ENCODE data around the gene TMEM86A. TPM values are rescaled to one million over a fixed set of nuclear protein-coding genes. Genes with fewer than 3 reads are reported as not detected.
A peak's percentile ranks its signal among the peaks of the same experiment; 100 is the strongest.
"Not testable (repeated sequence)": the region's sequence is repeated elsewhere in the genome, so short reads cannot be mapped to it uniquely, and the experiment has no call there.

Gene TMEM86A
- total RNA-seq, 1 experiment from 2014 or later: 0.09 TPM

DNA sequence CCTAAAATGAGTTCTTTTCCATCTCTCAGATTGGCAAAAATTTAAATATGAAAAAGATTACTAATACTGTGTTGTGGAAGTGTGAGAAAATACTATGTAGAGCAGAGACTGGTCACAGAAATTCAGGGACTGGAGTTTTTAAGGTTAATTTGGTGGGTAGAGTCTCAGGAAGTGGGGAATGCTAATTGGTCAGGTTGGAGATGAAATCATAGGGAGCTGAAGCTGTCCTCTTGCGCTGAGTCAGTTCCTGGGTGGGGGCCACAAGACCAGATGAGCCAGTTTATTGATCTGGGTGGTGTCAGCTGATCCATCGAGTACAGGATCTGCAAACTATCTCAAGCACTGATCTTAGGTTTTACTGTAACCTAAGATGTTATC, 29.4 kb upstream of the TMEM86A start:
- CTCF ChIA-PET: no interaction called here
- TF ChIP-seq EZH2 (IDR thresholded peaks at IDR 0.05; ENCODE audit: borderline replicate concordance, low read depth, low read length, poor library complexity, severe bottlenecking): no peak
- TF ChIP-seq CTCF (conservative IDR thresholded peaks at IDR 0.05; ENCODE audit: low read depth, low read length): no peak
- no peaks in the 10 kb centered on the region for H3K9me3 ChIP-seq (ENCODE audit: low read depth, low read length, poor library complexity, severe bottlenecking)
- H3K27ac ChIP-seq (ENCODE audit: low read depth, low read length, poor library complexity, severe bottlenecking): no peak overlapping the region
- BruUV-seq (replicated peaks): no TSS peak
- no peak for DNase-seq (ENCODE audit: low spot score)
- H3K36me3 ChIP-seq (ENCODE audit: insufficient read depth, low read length, poor library complexity, severe bottlenecking): no peaks in the 10 kb centered on the region
- POLR2A ChIA-PET (ENCODE audit: low non-redundant PET): no interaction called here
- intact Hi-C loops (cut with micrococcal nuclease; ENCODE audit: unreplicated experiment): no loop called here
- no peaks in the 10 kb centered on the region for H3K27me3 ChIP-seq (replicated peaks; ENCODE audit: insufficient read depth, low read depth, low read length, poor library complexity)
- H3K4me1 ChIP-seq (ENCODE audit: insufficient read depth, low read length, poor library complexity, severe bottlenecking): no peaks in the 10 kb centered on the region
- no peak overlapping the region for H3K4me3 ChIP-seq (ENCODE audit: low read depth, low read length, poor library complexity, severe bottlenecking)

DNA sequence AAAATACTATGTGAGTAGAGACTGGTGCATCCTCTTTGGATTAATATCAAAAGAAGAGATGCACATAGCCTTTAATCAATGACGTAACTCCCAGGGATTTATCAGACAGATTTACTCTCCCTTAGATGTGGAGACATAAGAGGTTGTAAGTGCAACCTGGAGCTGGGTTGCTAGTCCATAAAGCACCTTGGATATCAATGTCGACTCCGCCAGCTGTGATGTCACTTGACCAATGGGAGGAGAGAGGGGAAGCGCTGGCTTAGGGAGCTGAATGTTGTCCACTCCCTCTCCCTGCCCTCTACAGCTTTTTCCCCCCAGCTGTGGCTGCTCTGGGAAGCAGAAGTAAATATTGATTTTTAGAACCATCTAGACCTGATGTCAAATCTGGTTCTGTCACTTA, 28.9 kb upstream of the TMEM86A start:
- Histone ChIP-seq H3K4me1 (ENCODE audit: insufficient read depth, low read length, poor library complexity, severe bottlenecking) (no peaks in the 10 kb centered on the region), H3K27ac (ENCODE audit: low read depth, low read length, poor library complexity, severe bottlenecking) (no peak overlapping the region), H3K27me3 (replicated peaks; ENCODE audit: insufficient read depth, low read depth, low read length, poor library complexity) (no peaks in the 10 kb centered on the region), H3K9me3 (ENCODE audit: low read depth, low read length, poor library complexity, severe bottlenecking) (no peaks in the 10 kb centered on the region), H3K36me3 (ENCODE audit: insufficient read depth, low read length, poor library complexity, severe bottlenecking) (no peaks in the 10 kb centered on the region), H3K4me3 (ENCODE audit: low read depth, low read length, poor library complexity, severe bottlenecking) (no peak overlapping the region)
- ChIA-PET CTCF (no interaction called here), POLR2A (ENCODE audit: low non-redundant PET) (no interaction called here)
- DNase-seq (ENCODE audit: low spot score): no peak
- no TSS peak for BruUV-seq (replicated peaks)
- intact Hi-C loops (cut with micrococcal nuclease; ENCODE audit: unreplicated experiment): no loop called here
- TF ChIP-seq CTCF (conservative IDR thresholded peaks at IDR 0.05; ENCODE audit: low read depth, low read length) (no peak), EZH2 (IDR thresholded peaks at IDR 0.05; ENCODE audit: borderline replicate concordance, low read depth, low read length, poor library complexity, severe bottlenecking) (no peak)

GRCh38 chr11:18671246-18671645, 27.3 kb upstream of the TMEM86A start:
- ChIA-PET POLR2A (ENCODE audit: low non-redundant PET) (no interaction called here), CTCF (no interaction called here)
- no TSS peak for BruUV-seq (replicated peaks)
- DNase-seq (ENCODE audit: low spot score): no peak
- Histone ChIP-seq H3K4me3 (ENCODE audit: low read depth, low read length, poor library complexity, severe bottlenecking) (no peak overlapping the region), H3K4me1 (ENCODE audit: insufficient read depth, low read length, poor library complexity, severe bottlenecking) (no peaks in the 10 kb centered on the region), H3K27me3 (replicated peaks; ENCODE audit: insufficient read depth, low read depth, low read length, poor library complexity) (no peaks in the 10 kb centered on the region), H3K27ac (ENCODE audit: low read depth, low read length, poor library complexity, severe bottlenecking) (no peak overlapping the region), H3K36me3 (ENCODE audit: insufficient read depth, low read length, poor library complexity, severe bottlenecking) (no peaks in the 10 kb centered on the region), H3K9me3 (ENCODE audit: low read depth, low read length, poor library complexity, severe bottlenecking) (no peaks in the 10 kb centered on the region)
- intact Hi-C loops (cut with micrococcal nuclease; ENCODE audit: unreplicated experiment): no loop called here
- TF ChIP-seq CTCF (conservative IDR thresholded peaks at IDR 0.05; ENCODE audit: low read depth, low read length) (no peak), EZH2 (IDR thresholded peaks at IDR 0.05; ENCODE audit: borderline replicate concordance, low read depth, low read length, poor library complexity, severe bottlenecking) (no peak)

GRCh38 chr11:18672209-18672608, 26.4 kb upstream of the TMEM86A start:
- BruUV-seq (replicated peaks); intact Hi-C loops (cut with micrococcal nuclease; ENCODE audit: unreplicated experiment); H3K4me3 ChIP-seq (ENCODE audit: low read depth, low read length, poor library complexity, severe bottlenecking); H3K9me3 ChIP-seq (ENCODE audit: low read depth, low read length, poor library complexity, severe bottlenecking); H3K4me1 ChIP-seq (ENCODE audit: insufficient read depth, low read length, poor library complexity, severe bottlenecking); H3K27ac ChIP-seq (ENCODE audit: low read depth, low read length, poor library complexity, severe bottlenecking); H3K27me3 ChIP-seq (replicated peaks; ENCODE audit: insufficient read depth, low read depth, low read length, poor library complexity); POLR2A ChIA-PET (ENCODE audit: low non-redundant PET); H3K36me3 ChIP-seq (ENCODE audit: insufficient read depth, low read length, poor library complexity, severe bottlenecking): not testable (repeated sequence)
- CTCF ChIA-PET: interaction anchor here (0.9 kb wide), 1 partner anchor 50 kb away, joined by 3 read pairs; no protein-coding TSS in a partner anchor
- DNase-seq (ENCODE audit: low spot score): peak; percentile 46

All from A673 (cell line).